GM06990 (cell line): ENCODE results near the gene EVC2.
"Not testable (repeated sequence)": the region's sequence is repeated elsewhere in the genome, so short reads cannot be mapped to it uniquely, and the experiment has no call there.

Experiments
- DNase-seq: peaks from one replicate; pipeline ENCODE4 v3.0.0-alpha.2; 2011; ENCODE audit not compliant: insufficient read length; ENCODE audit errors: extremely low read depth
- H3K27me3 ChIP-seq: replicated peaks from 2 replicates; pipeline ENCODE4 v1.6.0; 2011; ENCODE audit warnings: low read length; ENCODE audit not compliant: control insufficient read depth, insufficient read depth
- H3K36me3 ChIP-seq: 2 replicates; pipeline ENCODE4 v1.5.1; 2011; ENCODE audit warnings: low read length; ENCODE audit not compliant: control insufficient read depth, insufficient read depth
- H3K4me3 ChIP-seq: replicated peaks from 2 replicates; pipeline ENCODE4 v1.5.1; 2011; ENCODE audit warnings: low read depth, mild to moderate bottlenecking, control low read depth, low read length
- CTCF ChIP-seq: IDR thresholded peaks from 2 replicates; pipeline ENCODE4 v1.5.1; 2011; ENCODE audit warnings: low read length, control low read depth, mild to moderate bottlenecking, inconsistent platforms; ENCODE audit not compliant: insufficient read depth, poor library complexity, severe bottlenecking

The EVC2 gene

GRCh38 chr4:5618051-5618960 lies 90.1 kb downstream of the EVC2 start:
- Histone ChIP-seq H3K27me3 (no peaks in the 10 kb centered on the region), H3K36me3 (peaks cover 6% of the 10 kb centered on the region), H3K4me3 (no peak overlapping the region)
- DNase-seq, result no peak
- TF ChIP-seq CTCF, result no peak

- TF ChIP-seq CTCF, result no peak
- H3K27me3 ChIP-seq, result no peaks in the 10 kb centered on the region
- H3K4me3 ChIP-seq, result no peak overlapping the region
- H3K36me3 ChIP-seq, result peaks cover 6% of the 10 kb centered on the region
- no peak for DNase-seq
Observed at GRCh38 chr4:5616331-5616950, 91.9 kb downstream of the EVC2 start.

- DNase-seq, result no peak
- TF ChIP-seq CTCF, result no peak
- Histone ChIP-seq H3K4me3 (no peak overlapping the region), H3K36me3 (peaks cover 8% of the 10 kb centered on the region), H3K27me3 (no peaks in the 10 kb centered on the region)
Observed at GRCh38 chr4:5615496-5616075, 92.8 kb downstream of the EVC2 start.

GRCh38 chr4:5611750-5612149 lies 96.6 kb downstream of the EVC2 start:
- no peaks in the 10 kb centered on the region for H3K27me3 ChIP-seq
- TF ChIP-seq CTCF, result no peak
- no peak for DNase-seq

GRCh38 chr4:5609306-5610007 lies 98.9 kb downstream of the EVC2 start:
- Histone ChIP-seq H3K36me3 (peaks cover 8% of the 10 kb centered on the region), H3K27me3 (no peaks in the 10 kb centered on the region)
- DNase-seq, result no peak

More at GRCh38 chr4:5611750-5612149, 96.6 kb downstream of the EVC2 start:
- H3K4me3 ChIP-seq, result no peak overlapping the region
- H3K36me3 ChIP-seq, result peaks cover 7% of the 10 kb centered on the region

GRCh38 chr4:5593828-5594227 lies 114.5 kb downstream of the EVC2 start:
- H3K27me3 ChIP-seq, H3K36me3 ChIP-seq, DNase-seq, H3K4me3 ChIP-seq: not testable (repeated sequence)

More at GRCh38 chr4:5609306-5610007, 98.9 kb downstream of the EVC2 start:
- TF ChIP-seq CTCF, result no peak
- no peak overlapping the region for H3K4me3 ChIP-seq
